A549 (cell line): ENCODE measurements around the gene USP6NL.

Source experiments
- CHD2 ChIP-seq: fragments of 150-350 bp; IDR thresholded peaks from 2 replicates; pipeline ENCODE4 v1.6.1; 2014; ENCODE audit warnings: low read length; ENCODE audit not compliant: partially characterized antibody
- CTCF ChIP-seq: fragments of >200 bp; sonication (Bioruptor Twin); formaldehyde crosslinking; IDR thresholded peaks from 3 replicates; pipeline ENCODE4 v1.5.1; 2016
- E2F6 ChIP-seq: IDR thresholded peaks from 2 replicates; pipeline ENCODE4 v1.6.1; 2012; ENCODE audit warnings: low read depth, borderline replicate concordance
- EHF ChIP-seq: fragments of 250-450 bp; sonication (Bioruptor Pico); IDR thresholded peaks from 2 replicates; pipeline ENCODE4 v1.5.0; 2020; ENCODE audit warnings: mild to moderate bottlenecking
- EHMT2 ChIP-seq: fragments of 200-600 bp; sonication (generic); IDR thresholded peaks from 2 replicates; pipeline ENCODE4 v1.6.1; 2016; ENCODE audit warnings: antibody characterized with exemption, low read depth, mild to moderate bottlenecking, moderate library complexity
- HDAC2 ChIP-seq: fragments of 200-600 bp; sonication (generic); IDR thresholded peaks from 2 replicates; pipeline ENCODE4 v1.6.1; 2016
- JUN ChIP-seq, 2 experiments: fragments of >200 bp; sonication (Bioruptor Twin); formaldehyde crosslinking; IDR thresholded peaks; 2 replicates in 1 of 2; 3 replicates in 1 of 2; pipeline ENCODE4 v1.6.1; 2016 to 2017
- KDM5A ChIP-seq: fragments of 200-600 bp; sonication (generic); IDR thresholded peaks from 2 replicates; pipeline ENCODE4 v1.6.1; 2016; ENCODE audit warnings: antibody characterized with exemption, mild to moderate bottlenecking
- MYC ChIP-seq: IDR thresholded peaks from 2 replicates; pipeline ENCODE4 v1.6.1; 2012; ENCODE audit warnings: mild to moderate bottlenecking, inconsistent platforms, low read length, improper control_type of control experiment, borderline replicate concordance
- PHF8 ChIP-seq: fragments of 200-600 bp; sonication (generic); IDR thresholded peaks from 2 replicates; pipeline ENCODE4 v1.6.1; 2016; ENCODE audit warnings: low read depth, mild to moderate bottlenecking, antibody characterized with exemption, moderate library complexity, borderline replicate concordance
- POLR2A ChIP-seq: IDR thresholded peaks from 2 replicates; pipeline ENCODE4 v1.6.1; 2012; ENCODE audit warnings: mild to moderate bottlenecking, low read length
- RAD21 ChIP-seq, 2 experiments: fragments of >200 bp in 1 of 2; sonication (Bioruptor Twin) in 1 of 2; formaldehyde crosslinking in 1 of 2; IDR thresholded peaks in 1 of 2; conservative IDR thresholded peaks in 1 of 2; 2 replicates in 1 of 2; 3 replicates in 1 of 2; pipeline ENCODE4 v1.6.1; 2012 to 2018; ENCODE audit warnings: inconsistent platforms in 1 of 2
- RARB ChIP-seq: fragments of 250-450 bp; sonication (Bioruptor Pico); IDR thresholded peaks from 2 replicates; pipeline ENCODE4 v1.8.0; 2021; ENCODE audit warnings: mild to moderate bottlenecking, moderate library complexity

GRCh38 chr10:11439523-11440053 lies 171.9 kb downstream of the USP6NL start:
- TF ChIP-seq POLR2A (no peak), CTCF (no peak), EHMT2 (no peak), HDAC2 (no peak), RARB (no peak), PHF8 (no peak), E2F6 (no peak), KDM5A (no peak), EHF (CRISPR knock-in tag) (no peak), RAD21 (conservative IDR thresholded peaks at IDR 0.05 in 1 of 2, IDR thresholded peaks at IDR 0.05 in 1 of 2) (no peak), CHD2 (no peak), MYC (no peak), JUN (IDR thresholded peaks at IDR 0.05) (no peak)
